HG03558 (cell line): ENCODE data around the gene PLXNA2.

ENCODE experiments used
- ATAC-seq: cut with Tn5 transposase; IDR thresholded peaks from one replicate; pipeline ENCODE4 v1.9.1; 2021; ENCODE audit warnings: moderate number of reproducible peaks; ENCODE audit not compliant: unreplicated experiment; ENCODE audit errors: extremely low read depth

Gene PLXNA2

DNA sequence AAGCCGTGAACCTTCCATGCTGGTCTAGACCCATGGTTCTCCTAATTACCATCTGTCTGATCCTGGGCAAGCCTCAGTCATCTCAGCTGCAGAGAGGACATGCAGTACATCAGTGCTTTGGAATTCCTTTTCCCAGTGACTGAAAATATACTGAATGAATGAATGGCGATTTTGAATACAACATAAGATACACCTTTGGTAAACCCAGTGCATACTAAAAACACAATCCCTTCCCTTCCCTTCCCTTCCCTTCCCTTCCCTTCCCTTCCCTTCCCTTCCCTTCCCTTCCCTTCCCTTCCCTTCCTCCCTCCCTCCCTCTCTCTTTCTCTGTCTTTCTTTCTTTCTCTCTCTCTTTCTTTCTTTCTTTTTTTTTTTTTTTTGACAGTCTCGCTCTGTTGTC is 21.3 kb upstream of the PLXNA2 start:
- ATAC-seq: no peak

- no peak for ATAC-seq
These were observed 20.9 kb upstream of the PLXNA2 start for GRCh38 chr1:208265122-208265469.

DNA sequence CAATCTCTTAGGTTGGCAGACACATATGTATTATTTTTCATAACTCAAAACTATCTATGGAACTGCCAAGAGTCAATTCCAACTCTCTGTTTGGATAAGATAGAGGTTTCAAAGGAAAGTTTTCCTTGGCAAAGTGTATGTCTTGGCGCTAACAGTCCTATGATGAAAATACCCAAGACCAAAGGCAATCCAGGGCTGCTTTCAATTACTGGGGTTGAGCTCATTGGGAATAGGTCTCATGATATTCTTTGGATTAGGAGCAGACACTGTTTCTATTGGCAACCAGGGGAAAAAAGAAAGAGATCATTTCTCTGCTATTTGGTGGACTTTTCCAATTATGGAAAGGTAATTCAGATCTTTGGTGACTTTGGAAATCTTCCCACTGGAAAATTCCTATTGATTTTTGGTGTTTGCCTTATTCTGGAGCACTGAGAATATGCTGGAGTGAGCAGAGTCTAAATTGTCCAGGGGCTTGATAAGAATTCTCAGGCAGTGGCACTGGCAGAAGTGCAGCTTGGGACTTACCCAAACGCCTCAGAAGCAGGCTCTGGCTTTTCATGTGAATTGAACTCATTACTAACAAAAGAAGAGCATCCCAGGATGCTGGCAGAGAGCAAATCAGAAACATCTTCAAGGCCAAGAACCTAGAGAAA is 20.4 kb upstream of the PLXNA2 start:
- no peak for ATAC-seq

GRCh38 chr1:208261874-208262273 is 17.7 kb upstream of the PLXNA2 start:
- ATAC-seq: no peak

DNA sequence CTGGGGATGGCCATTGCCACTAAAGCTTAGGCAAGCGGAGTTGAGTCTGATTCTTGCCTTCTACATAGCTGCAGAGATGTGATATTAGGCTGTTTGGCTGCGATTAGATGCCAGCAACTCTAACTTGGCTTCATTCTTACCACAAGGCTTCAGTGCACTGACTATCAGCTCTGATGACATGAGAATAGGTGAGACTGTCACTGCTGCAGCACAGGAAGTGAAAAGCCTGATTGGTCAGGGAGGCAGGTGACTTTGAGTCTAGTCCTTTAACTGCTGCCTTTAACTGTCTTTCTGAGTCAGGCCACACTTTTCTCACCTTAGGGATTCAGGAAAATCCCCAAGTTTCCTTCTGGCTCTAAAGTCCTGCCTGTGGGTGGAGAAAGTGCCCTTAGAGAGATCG is 14.1 kb upstream of the PLXNA2 start:
- no peak for ATAC-seq

DNA sequence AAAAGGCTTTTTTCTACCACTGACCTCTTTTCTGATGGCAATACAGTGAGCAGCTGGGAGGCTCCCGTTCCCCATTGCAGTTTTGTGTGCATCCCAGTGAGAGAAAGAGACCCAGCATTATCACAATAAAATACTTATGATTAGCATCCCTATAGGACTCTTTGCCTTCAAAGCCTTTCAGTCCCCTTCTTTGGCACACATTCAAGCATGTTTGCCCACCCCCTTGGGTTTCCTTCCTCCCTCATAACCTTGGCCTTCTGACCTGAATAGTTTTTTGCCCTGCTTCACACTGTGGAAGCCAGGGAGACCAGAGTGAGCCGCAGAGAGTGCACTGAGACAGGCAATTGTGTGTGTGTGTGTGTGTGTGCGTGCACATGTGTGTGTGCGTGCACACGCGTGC is 13.2 kb upstream of the PLXNA2 start:
- ATAC-seq: no peak

- no peak for ATAC-seq
These were observed 12.4 kb upstream of the PLXNA2 start for GRCh38 chr1:208256556-208256955.

- no peak for ATAC-seq
These were observed 11.9 kb upstream of the PLXNA2 start for GRCh38 chr1:208256091-208256490.

DNA sequence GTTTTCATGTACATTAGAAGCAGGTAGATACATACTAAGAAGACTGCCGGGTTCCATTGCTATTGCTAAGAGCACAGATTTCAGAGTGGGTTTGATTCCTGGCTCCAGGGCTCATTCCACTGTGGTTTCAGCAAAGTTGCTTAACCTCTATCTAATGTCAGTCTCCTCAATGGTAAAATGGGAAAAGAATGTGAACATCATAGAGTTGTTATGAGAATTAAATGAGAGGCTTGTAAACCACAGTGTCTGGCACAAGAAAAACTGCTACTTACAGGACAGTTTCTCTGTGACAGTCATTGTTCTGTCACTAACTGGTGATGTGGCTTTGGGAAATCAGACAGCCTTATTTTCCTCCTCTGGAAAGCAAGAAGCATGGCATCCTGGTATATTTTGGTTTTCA is 10.7 kb upstream of the PLXNA2 start:
- no peak for ATAC-seq

DNA sequence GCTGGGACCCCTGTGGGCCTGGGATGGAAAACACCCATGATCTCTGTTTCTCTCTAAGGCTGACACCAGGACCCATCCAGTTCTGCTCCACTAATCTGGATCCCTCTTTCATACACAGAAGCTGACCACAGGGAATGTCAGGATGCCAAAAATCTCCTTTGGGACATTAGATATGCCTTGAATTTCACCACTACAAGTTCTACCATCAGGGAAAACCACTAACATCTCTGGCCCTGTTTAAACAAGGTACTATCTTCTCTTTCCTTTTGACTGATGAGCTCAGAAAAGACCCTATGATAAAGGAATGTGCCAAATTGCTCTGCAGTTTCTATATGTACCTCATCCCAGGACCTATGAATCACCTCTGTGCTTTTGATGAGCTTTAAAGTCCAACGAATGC is 10.2 kb upstream of the PLXNA2 start:
- ATAC-seq: no peak

DNA sequence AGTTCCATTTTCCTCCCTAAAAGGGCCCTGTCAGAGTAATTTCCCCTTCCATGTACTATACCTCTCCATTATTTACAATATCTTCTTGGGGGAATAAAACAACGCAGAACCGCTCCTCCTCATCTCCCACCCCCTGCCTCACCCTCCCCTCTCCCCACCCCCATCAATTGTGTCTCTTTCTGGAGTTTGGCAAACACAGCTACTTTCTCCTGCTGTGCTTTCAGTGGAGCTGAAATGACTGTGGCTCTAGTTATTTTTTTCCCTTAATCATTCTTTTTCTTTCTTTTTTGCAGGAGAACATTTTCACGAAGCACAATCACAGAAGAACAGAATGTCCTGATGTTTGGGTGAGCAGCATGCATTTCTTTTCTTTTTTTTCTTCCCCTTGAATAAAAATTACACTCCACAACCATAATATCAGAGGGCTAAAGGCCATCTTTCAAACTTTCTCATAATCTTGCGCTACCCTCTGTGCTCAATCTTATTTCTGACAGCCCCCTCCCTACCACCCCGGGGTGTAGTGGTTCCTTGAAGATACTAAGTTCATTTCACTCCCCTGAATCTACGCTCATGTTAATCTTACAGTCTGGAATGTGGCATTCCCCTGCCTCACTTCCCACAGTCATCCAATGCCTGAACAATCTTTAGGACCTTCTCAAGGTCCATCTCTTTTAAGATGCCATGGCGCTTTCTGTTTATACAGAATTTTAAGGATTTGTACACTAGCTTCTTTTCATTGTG is 8.8 kb upstream of the PLXNA2 start:
- ATAC-seq: no peak

DNA sequence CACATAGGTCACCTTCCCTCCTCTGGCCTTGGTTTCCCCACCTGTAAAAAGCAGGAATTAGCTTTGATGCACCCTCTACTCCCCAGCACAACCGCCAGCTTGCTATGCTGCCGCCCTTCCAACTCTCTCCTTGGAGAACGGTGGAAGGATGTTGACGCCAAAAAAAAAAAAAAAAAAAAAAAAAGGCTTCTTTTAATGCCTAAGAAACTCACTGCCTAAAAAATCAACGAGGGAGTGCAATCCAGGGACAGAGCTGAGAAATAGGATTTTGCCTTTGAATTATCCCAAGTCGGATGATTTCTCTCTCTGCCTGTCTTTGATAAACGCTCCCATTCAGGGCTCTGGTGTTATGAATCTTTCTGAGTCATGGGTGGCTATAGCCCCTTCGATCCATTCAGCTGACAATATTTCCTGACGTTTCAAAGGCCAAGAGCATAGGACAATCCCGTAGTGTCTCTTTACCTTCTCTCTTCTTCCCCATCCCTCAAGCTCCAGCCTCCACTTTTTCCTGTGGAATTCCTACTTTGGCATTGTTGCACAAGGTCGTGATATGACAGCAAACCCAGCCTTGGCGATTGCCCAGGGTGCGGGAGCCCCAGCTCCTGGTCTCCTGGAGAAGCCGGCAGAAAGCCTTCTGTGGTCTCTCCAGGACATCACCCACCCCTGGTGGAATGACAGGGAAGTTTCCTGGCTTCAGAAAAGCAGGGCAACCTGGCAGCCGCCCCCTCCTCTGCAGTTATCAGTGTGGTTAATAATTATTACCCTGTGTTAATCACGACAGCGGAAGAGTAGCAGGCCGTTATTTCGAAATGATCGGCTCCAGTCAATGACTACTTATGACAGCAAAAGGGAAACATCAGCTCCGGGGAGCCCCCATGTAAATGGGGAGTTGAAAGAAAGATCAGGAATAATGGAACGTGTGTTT is 8.0 kb upstream of the PLXNA2 start:
- ATAC-seq: no peak

- no peak for ATAC-seq
These were observed 6.8 kb upstream of the PLXNA2 start for GRCh38 chr1:208251015-208251414.

GRCh38 chr1:208250613-208251012 is 6.4 kb upstream of the PLXNA2 start:
- no peak for ATAC-seq

DNA sequence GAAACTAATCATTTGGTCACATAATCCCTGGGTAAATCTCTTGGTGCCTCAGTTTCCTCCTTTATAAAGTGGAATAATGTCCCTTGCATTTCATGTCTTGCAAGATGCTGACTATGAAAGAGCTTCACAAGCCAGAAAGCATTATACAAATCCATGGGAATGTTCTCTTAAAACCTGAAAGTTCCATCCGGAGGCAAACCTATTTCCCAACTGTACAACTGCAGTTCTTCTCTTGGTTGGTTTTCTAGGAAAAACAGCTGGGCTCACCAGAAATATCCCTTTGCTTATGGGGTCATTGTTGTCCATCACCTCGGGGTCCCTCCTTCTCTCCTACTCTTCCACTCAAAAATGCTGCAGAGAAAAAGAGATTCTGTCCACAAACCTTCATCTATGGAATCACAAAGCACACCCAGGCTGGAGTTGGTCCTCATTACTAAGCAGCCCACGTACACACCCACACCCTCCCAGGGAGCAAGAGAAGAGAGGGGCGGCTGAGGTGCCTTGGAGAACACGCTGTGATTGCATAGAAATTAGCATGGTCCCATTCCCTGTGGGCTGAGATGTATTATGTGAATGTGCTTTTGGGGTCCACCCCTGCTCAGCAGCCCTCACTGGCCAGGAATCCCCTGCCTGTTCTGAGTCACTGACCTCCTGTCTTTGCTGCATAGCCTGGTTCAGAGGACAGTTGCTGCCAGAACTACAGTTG is 5.0 kb upstream of the PLXNA2 start:
- ATAC-seq: no peak

DNA sequence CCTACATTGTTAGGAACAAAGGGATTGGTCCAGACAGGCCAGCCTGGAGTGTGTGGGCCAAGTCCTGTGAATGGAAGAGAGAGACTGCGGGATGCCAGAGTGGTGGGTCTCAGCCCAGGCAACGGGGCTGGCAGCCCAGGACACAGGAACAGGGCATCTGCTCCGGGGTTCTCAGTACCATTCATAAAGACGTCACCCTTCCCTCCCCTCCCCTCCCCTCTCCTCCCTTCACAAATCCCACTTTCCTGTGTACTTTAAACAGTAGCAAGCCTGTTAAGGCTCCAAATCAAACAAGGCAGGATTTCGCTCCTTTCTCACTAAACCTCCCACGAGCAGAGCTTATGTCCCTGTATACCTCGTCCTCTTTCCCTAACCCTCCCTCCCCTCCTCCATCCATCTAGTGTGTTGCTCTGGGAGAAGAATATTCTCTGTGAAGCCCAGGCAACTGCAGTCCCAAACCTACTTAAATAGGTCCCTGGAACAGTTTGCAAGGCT is 4.2 kb upstream of the PLXNA2 start:
- ATAC-seq: no peak

DNA sequence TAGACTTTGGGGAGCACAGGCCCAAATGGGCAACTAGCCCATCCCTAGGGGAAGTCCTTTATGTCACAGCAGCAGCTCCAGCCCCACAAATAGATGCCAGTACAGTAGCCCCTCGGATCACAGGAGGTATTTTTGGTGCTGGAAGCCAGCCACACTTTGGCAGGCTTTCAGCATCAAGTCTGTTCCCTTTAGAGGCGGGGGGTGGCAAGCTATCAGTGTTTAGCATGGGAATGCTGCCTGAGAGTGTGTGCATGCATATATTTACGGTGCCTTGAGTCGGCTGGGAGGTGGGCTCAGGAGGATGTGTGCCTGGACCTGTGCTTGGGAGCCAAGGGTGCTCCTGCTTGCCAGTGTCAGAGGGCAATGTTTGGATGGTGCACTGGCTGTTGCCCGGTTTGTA is 3.5 kb upstream of the PLXNA2 start:
- ATAC-seq: no peak

GRCh38 chr1:208245185-208245705 is 1.1 kb upstream of the PLXNA2 start:
- peak; percentile 60 for ATAC-seq

GRCh38 chr1:208243527-208243966 is 637 bp downstream of the PLXNA2 start:
- ATAC-seq: no peak

GRCh38 chr1:208242941-208243526 is 1.1 kb downstream of the PLXNA2 start:
- no peak for ATAC-seq
